ENCODE data around the gene CD4.

DNA sequence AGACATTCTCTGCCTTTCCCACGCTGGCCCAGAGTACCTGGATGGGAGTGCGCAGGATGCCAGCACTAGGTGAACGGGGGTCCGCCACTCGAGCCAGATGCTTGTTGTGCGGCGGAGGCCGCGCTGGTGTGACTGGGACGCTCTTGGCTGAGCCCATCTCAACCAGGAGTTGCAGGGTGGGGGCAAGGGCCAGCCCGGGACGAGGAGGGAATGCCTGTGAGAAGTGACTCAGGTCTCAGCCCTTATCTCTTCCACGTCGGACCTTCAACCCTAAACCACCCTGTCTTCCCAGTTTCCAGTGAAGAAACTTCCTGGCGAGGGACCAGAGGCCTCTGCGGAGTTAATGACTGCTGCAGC, 61.4 kb downstream of the CD4 start:
- TF ChIP-seq CTCF (IDR thresholded peaks at IDR 0.05) (no peak), POLR2A (IDR thresholded peaks at IDR 0.05) (no peak)

All from lower leg skin (tissue), 3 donors.